CD4-positive, alpha-beta T cell treated with Interleukin-6 for 4 hours (primary cell): ENCODE data around the gene PARN.
A peak's percentile ranks its signal among the peaks of the same experiment; 100 is the strongest.

Experiments used
- DNase-seq: peaks from one replicate; pipeline ENCODE4 v3.0.0-alpha.2; 2020; ENCODE audit warnings: mixed read lengths

Gene PARN

GRCh38 chr16:14495213-14496046 lies 134.6 kb downstream of the PARN start:
- no peak for DNase-seq

DNA sequence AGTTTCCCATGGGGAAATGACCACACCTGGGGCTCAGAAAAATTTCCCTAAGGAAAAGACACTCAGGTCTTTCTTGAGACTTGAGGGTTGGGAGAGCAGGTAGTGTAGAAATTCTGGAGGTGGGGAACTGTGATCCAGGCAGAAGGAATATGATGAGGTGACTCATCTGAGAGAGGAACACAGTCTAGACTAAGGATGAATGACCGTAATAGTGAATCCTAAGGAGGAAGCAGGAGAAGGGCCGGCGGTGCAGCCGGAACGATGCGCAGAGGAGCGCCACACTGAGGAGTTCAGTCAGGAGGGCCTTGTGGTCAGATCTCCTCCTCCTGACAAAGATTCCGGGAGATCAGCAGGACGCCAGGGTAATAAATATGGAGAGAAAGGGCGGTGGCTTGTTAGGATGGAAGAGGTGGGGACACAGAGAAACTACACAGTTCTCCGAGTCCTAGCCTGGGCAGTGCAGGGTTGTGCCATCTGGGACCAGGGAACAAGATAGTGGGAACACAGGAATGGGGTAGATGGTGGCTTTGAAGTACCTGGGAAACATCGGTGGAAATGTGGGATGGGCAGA lies 135.6 kb downstream of the PARN start:
- DNase-seq = no peak

DNA sequence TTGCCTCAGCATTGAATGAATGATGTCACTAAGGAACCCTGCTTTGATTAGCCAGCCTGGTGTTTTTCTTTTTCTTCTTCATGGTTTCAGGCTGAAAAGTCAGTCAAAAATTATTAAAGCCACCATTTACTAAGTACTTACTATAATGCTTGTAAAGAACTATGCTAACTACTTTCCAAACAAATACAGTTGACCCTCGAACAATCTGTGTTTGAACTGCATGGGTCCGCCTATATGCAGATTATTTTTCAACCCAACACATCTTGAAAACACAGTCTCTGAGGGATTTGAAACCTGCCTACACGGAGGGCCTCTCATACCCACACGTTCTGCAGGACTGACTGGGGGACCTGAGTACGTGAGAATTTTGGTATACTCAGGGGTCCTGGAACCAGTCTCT lies 136.3 kb downstream of the PARN start:
- no peak for DNase-seq

GRCh38 chr16:14492614-14493013 lies 137.4 kb downstream of the PARN start:
- no peak for DNase-seq

GRCh38 chr16:14491861-14492529 lies 138.1 kb downstream of the PARN start:
- no peak for DNase-seq

GRCh38 chr16:14490235-14490634 lies 139.8 kb downstream of the PARN start:
- DNase-seq = no peak

GRCh38 chr16:14489460-14489859 lies 140.6 kb downstream of the PARN start:
- no peak for DNase-seq

GRCh38 chr16:14487579-14487978 lies 142.5 kb downstream of the PARN start:
- peak; percentile 21 for DNase-seq

- no peak for DNase-seq
Observed at GRCh38 chr16:14486520-14487303, 143.3 kb downstream of the PARN start.

- DNase-seq = no peak
Observed at GRCh38 chr16:14485811-14486519, 144.1 kb downstream of the PARN start.

DNA sequence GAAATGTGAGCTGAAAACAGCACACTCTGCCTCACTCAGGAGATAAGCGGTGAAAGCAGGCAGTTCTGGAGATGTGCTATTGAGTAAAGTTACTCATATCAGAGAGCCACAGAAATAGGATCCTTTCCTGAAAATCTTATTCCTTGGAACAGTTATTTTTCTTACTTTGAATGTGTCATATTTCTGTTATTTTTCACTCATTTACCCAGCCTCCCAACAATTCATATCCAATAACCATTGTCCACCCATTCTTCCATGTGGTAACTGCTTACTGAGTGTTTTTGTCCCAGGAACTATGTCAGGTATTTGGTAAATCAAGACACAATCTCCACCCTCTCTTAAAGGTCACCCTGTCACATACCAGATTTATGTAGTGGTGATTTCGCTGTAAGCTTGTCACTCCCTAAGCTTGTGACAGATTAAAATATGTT lies 144.9 kb downstream of the PARN start:
- no peak for DNase-seq

- DNase-seq = no peak
Observed at GRCh38 chr16:14483819-14484385, 146.2 kb downstream of the PARN start.

GRCh38 chr16:14476183-14476582 lies 153.9 kb downstream of the PARN start:
- no peak for DNase-seq

DNA sequence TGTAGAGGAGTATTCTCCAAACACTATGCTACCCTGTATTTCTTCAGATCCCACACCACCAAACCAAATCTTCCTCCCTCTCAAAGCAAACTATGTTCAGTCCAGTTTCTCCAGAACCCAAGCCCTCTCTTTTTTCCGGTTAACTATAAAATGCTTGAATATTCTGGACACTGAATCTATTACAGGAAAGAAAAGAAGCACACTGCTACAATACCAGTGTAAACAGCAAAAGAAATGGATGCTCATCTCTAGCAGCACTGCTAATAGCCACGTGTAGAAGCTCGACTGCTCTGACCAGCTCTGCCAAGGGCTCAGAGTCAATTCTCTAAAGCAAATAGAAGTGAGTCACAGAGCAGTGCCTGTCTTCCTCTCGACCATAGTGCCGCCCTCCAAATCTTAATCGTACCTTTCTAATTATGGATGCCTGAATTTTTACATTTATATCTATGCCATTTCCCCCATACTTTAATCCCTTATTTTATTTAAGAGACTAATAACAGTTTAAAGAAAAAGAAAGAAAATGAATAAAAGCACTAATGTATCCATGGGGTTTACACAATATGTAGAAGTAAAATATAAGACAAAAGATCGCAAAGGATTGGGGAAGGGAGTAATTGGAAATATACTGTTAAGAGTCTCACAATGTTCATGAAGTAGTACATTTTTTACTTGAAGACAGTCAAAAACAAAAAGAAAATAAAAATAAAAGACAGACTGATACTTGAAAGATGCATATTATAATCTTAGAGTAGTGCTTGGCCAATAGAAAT lies 154.5 kb downstream of the PARN start:
- no peak for DNase-seq

DNA sequence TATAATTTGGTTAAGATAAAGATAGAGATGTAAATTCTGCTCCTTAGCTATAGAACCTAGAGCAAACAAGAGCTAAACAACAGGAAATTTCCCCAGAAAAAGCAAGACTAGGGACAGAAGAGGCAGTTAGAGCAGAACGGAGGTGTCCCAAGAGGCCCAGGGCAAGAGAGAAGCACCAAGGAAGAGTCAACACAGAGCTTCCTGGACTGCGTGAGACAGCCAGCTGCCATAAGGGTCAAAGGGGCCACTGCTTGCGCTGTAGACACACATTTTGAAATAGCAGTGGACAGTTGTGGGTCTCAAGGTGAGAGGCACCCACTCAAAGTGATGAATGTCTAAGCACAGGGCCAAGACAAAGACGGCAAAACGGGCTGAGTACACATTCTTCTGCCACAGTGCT lies 156.6 kb downstream of the PARN start:
- DNase-seq = no peak

DNA sequence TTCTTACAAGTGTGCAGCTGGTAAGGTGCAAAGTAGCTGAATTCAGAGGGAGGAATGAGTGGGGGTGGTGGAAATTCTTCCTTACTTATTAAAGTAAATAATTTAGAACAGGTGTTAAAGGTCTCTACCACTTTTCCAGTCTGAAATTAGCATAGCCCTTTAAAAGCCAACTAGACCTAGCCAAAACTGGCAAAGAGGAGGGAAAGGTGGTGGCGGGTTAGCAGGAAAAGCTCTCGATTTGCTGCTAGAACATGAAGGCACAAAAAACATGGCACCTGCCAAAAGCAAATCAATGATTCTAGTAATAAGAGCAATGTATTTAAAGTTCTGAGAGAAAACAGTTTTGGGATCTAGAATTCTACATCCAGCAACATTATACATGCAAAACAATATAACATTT lies 157.7 kb downstream of the PARN start:
- no peak for DNase-seq

- DNase-seq = no peak
Observed at GRCh38 chr16:14470788-14471187, 159.3 kb downstream of the PARN start.

GRCh38 chr16:14465799-14466198 lies 164.3 kb downstream of the PARN start:
- no peak for DNase-seq

DNA sequence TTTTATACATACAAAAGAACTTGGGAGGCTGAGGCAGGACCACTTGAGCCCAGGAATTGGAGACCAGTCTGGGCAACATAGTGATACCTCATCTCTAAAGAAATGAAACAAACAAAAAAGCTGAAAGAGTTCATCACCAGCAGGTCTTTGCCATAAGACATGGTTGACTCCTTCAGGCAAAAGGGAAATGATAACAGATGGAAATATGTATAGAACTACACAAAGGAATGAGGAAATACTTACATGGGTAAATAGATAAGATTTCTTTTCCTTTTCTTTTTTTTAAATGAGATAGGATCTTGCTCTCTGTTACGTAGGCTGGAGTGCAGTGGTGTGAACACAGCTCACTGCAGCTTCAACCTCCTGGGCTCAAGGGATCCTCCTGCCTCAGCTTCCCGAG lies 165.3 kb downstream of the PARN start:
- no peak for DNase-seq

DNA sequence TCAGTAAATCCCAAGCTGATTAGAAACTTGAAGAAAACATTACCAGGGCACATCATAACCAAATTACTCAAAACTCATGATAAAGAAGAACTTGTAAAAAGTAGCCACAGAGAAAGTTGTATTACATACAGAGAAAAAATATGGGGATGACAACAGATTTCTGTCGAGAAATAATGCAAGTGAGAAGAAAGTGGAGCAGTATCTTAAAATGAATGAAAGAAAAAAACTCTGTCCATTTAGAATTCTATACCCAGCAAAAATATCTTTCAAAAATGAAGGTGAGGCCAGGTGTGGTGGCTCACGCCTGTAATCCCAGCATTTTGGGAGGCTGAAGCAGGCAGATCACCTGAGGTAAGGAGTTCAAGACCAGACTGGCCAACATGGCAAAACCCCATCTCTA lies 165.9 kb downstream of the PARN start:
- DNase-seq = no peak

DNA sequence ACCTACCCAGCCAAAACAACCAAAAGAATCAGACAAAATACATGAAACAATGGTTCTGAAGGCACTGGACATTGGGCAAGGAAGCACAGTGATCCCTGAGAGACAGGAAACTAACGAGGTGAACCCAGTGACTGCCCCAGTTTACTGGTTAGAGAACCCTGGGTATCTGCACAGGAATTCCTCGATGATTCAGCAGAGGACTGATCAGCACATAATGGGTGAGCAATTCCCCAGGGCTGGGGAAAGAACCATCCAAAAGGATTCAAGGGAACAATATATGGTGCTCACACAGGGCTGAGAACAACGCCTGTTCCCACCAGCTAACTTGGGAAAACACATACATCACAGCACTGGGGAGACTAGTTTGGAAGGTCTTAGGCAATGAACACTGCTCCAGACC lies 167.2 kb downstream of the PARN start:
- no peak for DNase-seq
